A673 (cell line): ENCODE data around the gene TMEM45B. TPM values are rescaled to one million over a fixed set of nuclear protein-coding genes. Genes with fewer than 3 reads are reported as not detected.

Source experiments
- BruUV-seq: library from RNA; stranded (reverse); fragments of 400-500 nt; replicated peaks from 2 replicates; lab custom pipeline; 2021; lab: Mats Ljungman, UMichigan
- CTCF ChIA-PET: fragments of 300-600 bp; sonication (Branson Sonifier 250); formaldehyde crosslinking; loops from one replicate; lab custom pipeline; 2022; ENCODE audit warnings: antibody characterized with exemption; lab: Charles Lee
- POLR2A ChIA-PET: fragments of 300-600 bp; sonication (Branson Sonifier 250); formaldehyde crosslinking; loops from one replicate; lab custom pipeline; 2022; ENCODE audit warnings: antibody characterized with exemption; ENCODE audit not compliant: low non-redundant PET; lab: Charles Lee
- DNase-seq: peaks from one replicate; pipeline ENCODE4 v3.0.0-alpha.2; 2015; ENCODE audit warnings: low spot score
- H3K27ac ChIP-seq: fragments of 200-600 bp; sonication (generic); 2 replicates; pipeline ENCODE4 v1.5.1; 2016; ENCODE audit warnings: mixed run types, low read depth, mild to moderate bottlenecking, mixed read lengths, antibody characterized with exemption, low read length; ENCODE audit not compliant: poor library complexity, severe bottlenecking
- H3K27me3 ChIP-seq: fragments of 200-600 bp; sonication (generic); replicated peaks from 2 replicates; pipeline ENCODE4 v1.6.1; 2017; ENCODE audit warnings: mixed run types, low read depth, mild to moderate bottlenecking, mixed read lengths, antibody characterized with exemption, low read length; ENCODE audit not compliant: insufficient read depth, poor library complexity
- H3K36me3 ChIP-seq: fragments of 200-600 bp; sonication (generic); 2 replicates; pipeline ENCODE4 v1.6.1; 2016; ENCODE audit warnings: mixed run types, mild to moderate bottlenecking, mixed read lengths, antibody characterized with exemption, low read length; ENCODE audit not compliant: insufficient read depth, poor library complexity, severe bottlenecking
- H3K4me1 ChIP-seq: fragments of 200-600 bp; sonication (generic); 2 replicates; pipeline ENCODE4 v1.6.1; 2017; ENCODE audit warnings: mixed run types, mild to moderate bottlenecking, mixed read lengths, antibody characterized with exemption, low read length; ENCODE audit not compliant: insufficient read depth, poor library complexity, severe bottlenecking
- H3K4me3 ChIP-seq: fragments of 200-600 bp; sonication (generic); 2 replicates; pipeline ENCODE4 v1.5.1; 2016; ENCODE audit warnings: low read depth, mixed run types, mild to moderate bottlenecking, mixed read lengths, low read length; ENCODE audit not compliant: poor library complexity, severe bottlenecking
- H3K9me3 ChIP-seq: fragments of 200-600 bp; sonication (generic); 2 replicates; pipeline ENCODE4 v1.6.1; 2016; ENCODE audit warnings: mixed run types, low read depth, mild to moderate bottlenecking, mixed read lengths, antibody characterized with exemption, low read length; ENCODE audit not compliant: poor library complexity, severe bottlenecking
- CTCF ChIP-seq: fragments of 300-800, 200-600 bp; sonication (generic); conservative IDR thresholded peaks from 2 replicates; pipeline ENCODE4 v1.5.1; 2017; ENCODE audit warnings: low read depth, mild to moderate bottlenecking, antibody characterized with exemption, low read length, moderate library complexity, mixed read lengths
- EZH2 ChIP-seq: fragments of 200-600 bp; sonication (generic); IDR thresholded peaks from 2 replicates; pipeline ENCODE4 v1.6.1; 2017; ENCODE audit warnings: borderline replicate concordance, low read depth, mild to moderate bottlenecking, mixed read lengths, antibody characterized with exemption, low read length; ENCODE audit not compliant: poor library complexity, severe bottlenecking
- intact Hi-C: fragments of 100-400 bp; cut with micrococcal nuclease; formaldehyde crosslinking; loops from one replicate; pipeline ENCODE4 v1.10.0; 2022; ENCODE audit not compliant: unreplicated experiment
- total RNA-seq: library from RNA; stranded (reverse); gene quantifications from 2 replicates; pipeline ENCODE4 v1.2.3, GENCODE V29; 2021

The TMEM45B gene
- total RNA-seq, 1 experiment from 2014 or later: not detected

GRCh38 chr11:129905402-129905801, 89.8 kb downstream of the TMEM45B start:
- H3K27ac ChIP-seq: no peak overlapping the region
- H3K4me3 ChIP-seq: no peak overlapping the region
- H3K4me1 ChIP-seq: no peaks in the 10 kb centered on the region
- H3K9me3 ChIP-seq: no peaks in the 10 kb centered on the region
- TF ChIP-seq CTCF: no peak
- TF ChIP-seq EZH2: no peak
- H3K36me3 ChIP-seq: no peaks in the 10 kb centered on the region
- intact Hi-C loops: no loop called here
- no peaks in the 10 kb centered on the region for H3K27me3 ChIP-seq
- no TSS peak for BruUV-seq
- POLR2A ChIA-PET: no interaction called here
- CTCF ChIA-PET: no interaction called here
- no peak for DNase-seq

Other genes with a start within 250 kb of the TMEM45B start
- 53.6 and 54.5 TPM in 2 replicates for gene NFRKB, start 79.7 kb downstream of the TMEM45B start, total RNA-seq
- gene PRDM10, start 187.0 kb downstream of the TMEM45B start, total RNA-seq: 17.9 and 18.1 TPM in 2 replicates